WI38 (cell line): ENCODE data around the gene NFIC.

Experiments
- H3K4me3 ChIP-seq: 2 replicates; pipeline ENCODE4 v1.5.1; 2011; ENCODE audit warnings: low read depth, mild to moderate bottlenecking, control low read depth, low read length
- TF ChIP-seq, protein P1 (sequence below): IDR thresholded peaks from 2 replicates; pipeline ENCODE4 v1.5.1; 2012; ENCODE audit warnings: low read depth, mild to moderate bottlenecking, control low read depth, low read length

NFIC gene

DNA sequence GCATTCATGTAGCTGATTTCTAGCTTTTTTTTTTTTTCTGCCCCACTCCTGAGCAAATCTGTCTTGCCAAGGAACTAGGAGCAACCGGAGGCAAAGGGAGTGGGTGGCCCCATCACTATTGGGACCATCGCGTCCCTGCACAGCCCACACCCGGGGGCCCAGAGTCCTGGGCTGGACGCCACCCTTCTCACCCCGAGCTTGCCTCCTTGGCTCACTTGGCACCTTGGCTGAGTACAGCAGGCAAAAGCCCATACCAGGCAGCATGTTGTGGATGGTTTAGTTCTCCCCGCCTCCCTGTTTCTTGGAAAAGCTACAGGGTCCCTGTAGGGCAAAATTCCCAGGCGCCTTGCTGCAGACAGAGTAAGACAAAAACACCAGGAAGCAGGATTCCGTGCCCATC is 100.3 kb downstream of the NFIC start:
- TF ChIP-seq, protein P1, sequence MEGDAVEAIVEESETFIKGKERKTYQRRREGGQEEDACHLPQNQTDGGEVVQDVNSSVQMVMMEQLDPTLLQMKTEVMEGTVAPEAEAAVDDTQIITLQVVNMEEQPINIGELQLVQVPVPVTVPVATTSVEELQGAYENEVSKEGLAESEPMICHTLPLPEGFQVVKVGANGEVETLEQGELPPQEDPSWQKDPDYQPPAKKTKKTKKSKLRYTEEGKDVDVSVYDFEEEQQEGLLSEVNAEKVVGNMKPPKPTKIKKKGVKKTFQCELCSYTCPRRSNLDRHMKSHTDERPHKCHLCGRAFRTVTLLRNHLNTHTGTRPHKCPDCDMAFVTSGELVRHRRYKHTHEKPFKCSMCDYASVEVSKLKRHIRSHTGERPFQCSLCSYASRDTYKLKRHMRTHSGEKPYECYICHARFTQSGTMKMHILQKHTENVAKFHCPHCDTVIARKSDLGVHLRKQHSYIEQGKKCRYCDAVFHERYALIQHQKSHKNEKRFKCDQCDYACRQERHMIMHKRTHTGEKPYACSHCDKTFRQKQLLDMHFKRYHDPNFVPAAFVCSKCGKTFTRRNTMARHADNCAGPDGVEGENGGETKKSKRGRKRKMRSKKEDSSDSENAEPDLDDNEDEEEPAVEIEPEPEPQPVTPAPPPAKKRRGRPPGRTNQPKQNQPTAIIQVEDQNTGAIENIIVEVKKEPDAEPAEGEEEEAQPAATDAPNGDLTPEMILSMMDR, result no peak
- H3K4me3 ChIP-seq, result no peak overlapping the region

DNA sequence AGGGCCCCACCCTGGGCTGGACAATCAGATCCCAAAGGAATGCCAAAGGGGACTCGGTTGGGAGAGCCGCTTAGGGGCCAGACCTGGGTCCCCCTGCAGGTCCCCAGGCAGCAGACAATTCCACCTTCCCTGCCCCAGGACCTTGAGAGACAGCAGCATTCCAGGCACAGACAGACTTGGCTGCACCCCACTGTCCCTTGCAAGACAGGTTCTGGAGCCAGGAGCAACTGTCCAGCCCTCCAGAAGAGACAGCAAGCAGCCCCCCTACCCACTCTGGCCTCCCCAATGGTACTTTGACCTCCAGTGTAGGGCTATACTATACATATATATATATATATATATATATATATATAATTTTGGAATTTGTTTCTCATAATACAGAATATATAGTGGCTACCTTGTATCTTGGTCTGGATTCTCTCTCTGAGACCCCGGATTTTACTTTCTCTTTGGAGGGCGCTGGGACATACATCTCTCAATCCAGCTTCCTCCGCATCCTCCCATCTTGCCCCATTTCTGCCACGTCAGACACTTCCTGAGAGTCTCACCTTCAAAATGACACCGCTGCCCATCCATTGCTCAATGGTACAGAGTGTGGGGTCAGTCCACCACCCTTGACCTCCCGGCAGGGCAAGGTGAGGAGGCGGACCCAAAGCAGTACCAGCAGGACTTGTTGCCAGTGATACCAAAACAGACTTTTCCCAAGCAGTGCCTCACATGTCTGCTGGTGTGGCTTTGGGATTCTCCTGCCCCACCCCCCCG is 101.2 kb downstream of the NFIC start:
- TF ChIP-seq, protein P1, result no peak

DNA sequence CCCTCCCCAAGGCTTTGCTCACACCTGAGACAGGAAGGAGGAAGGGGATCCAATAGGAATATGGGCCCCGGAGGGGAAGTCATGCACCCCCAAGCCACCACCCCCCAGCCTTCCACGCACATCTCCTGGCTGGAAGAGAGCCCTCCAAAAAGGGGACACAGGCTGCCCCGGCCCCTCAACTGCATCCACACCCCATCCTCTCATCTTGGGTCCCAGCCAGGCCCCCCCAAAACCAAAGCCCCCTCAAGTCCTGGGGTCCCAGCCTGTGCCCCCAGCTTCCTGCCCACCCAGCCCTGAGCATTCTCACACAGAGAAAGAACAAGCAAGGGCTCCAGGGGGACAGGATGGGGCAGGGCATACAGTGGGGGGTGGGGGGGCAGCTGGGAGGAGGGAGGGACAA is 101.8 kb downstream of the NFIC start:
- H3K4me3 ChIP-seq, result no peak overlapping the region
- TF ChIP-seq, protein P1, result no peak

More for the DNA sequence above, 101.2 kb downstream of the NFIC start:
- H3K4me3 ChIP-seq, result no peak overlapping the region

DNA sequence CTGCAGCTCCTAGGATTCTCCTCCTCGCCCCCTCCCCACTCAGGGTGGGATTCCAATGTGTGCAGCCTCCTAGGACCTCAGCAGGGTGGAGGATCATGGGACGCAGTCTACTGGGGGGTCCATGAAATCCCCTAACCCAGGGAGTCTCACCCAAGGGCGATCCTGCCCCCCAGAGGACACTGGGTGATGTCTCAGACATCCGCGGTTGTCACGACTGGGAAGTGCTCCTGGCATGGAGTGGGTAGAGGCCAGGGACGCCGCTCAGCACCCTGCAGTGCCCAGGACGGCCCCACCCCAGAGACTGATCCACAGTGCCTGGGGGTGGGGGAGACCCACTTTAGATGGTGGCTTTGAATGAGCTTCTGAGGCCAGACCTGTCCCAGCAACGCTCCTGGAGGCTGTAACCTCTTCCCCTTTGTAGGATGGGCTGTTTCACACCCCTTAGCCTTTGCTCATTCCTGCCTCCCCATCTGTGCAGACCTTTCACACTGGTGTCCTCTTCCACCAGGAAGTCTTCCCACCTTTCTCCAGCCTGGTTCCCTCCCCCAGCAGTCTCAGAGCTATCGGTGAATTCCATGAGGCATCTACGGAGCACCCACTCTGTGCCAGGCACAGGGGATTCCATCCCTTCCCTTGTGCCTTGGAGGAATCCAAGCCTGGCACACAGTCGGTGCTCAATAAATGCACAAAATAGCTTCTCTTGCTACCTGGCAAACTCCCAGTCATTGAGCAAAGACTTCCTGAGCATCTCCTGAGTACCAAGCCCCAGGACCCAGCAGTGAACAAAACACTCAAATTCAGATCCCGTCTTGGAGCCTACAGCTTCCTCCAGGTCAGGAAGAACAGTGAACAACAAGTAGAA is 103.5 kb downstream of the NFIC start:
- no peak overlapping the region for H3K4me3 ChIP-seq
- TF ChIP-seq, protein P1, result no peak

DNA sequence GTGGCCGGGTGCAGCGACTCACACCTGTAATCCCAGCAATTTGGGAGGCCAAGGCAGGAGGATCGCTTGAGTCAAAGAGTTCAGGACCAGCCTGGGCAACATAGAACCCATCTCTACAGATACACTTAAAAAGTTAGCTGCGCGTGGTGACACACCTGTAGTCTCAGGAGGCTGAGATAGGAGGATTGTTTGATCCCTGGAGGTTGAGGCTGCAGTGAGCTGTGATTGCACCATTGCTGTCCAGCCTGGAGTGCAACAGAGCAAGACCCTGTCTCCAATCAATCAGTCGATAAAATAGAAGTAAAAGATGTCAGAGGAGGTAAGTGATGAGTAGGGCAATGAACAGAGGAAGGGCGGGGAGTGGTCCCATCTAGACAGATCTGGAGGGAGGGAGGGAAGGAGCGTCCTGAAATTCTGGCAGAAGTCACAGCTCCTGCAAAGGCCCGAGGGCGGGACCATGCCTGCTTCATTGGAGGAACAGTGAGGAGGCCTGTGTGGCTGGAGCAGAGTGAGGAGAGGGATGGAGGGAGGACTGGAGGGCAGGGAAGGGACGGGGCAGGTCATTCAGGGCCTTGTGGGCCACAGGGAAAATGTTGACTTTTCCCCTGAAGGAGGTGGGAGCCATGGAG is 104.2 kb downstream of the NFIC start:
- TF ChIP-seq, protein P1, result no peak
- H3K4me3 ChIP-seq, result no peak overlapping the region

DNA sequence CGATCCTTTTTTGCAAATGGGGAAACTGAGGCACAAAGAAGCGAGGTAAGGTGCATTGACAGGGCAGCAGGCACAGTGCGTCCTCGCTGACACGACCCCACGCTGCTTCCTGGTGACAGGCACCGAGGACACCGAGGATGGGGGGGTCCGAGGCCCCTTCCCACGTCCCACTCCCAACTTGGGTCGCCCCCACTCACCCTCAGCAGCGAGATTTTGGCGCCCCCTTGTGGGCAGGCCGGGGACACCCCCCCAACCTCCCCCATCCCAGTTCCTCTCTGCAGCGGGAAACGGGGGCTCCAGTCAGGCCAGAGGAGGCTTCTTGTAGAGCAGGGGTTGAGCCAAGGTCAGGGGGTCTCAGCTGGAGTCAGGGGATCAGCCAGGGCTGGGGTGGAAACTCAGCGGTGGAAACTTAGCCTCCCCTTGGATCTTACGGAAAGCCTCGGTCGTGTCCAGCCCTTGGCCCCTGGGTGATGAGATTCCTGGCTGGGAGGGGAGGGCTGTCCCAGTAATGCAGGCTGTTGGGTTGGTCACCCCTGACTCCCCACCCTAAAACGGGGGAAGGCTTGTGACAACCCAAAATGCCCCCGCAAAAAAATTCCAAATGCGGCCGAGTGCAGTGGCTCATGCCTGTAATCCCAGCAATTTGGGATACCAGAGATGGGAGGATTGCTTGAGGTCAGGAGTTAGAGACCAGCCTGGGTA is 105.7 kb downstream of the NFIC start:
- H3K4me3 ChIP-seq, result no peak overlapping the region
- TF ChIP-seq, protein P1, result peak; percentile 67
